Esophagus squamous epithelium (tissue), 5 donors: ENCODE measurements around the gene LAMA3. TPM values are rescaled to one million over a fixed set of nuclear protein-coding genes. Genes with fewer than 3 reads are reported as not detected.

ENCODE experiments used
- DNase-seq: peaks from one replicate; lab custom pipeline; 2025; lab: John Stamatoyannopoulos, UW
- H3K27ac ChIP-seq, 4 donors: fragments of 200-600 bp; sonication (generic); one replicate each; pipeline ENCODE4 v1.5.1; 2016 to 2019; ENCODE audit warnings: mild to moderate bottlenecking in 1 of 4
- H3K27me3 ChIP-seq, 4 donors: fragments of 200-600 bp; sonication (generic); 1 replicate in 3 of 4; 2 replicates in 1 of 4; pipeline versions ENCODE4 v1.5.1 to v1.6.0; 2017 to 2021; ENCODE audit warnings: antibody characterized with exemption in 1 of 4
- H3K36me3 ChIP-seq, 3 donors: fragments of 200-600 bp; sonication (generic); one replicate each; pipeline ENCODE4 v1.5.1; 2016 to 2019
- H3K4me1 ChIP-seq, 3 donors: fragments of 200-600 bp; sonication (generic); one replicate each; pipeline ENCODE4 v1.5.1; 2017 to 2019
- H3K4me3 ChIP-seq, 4 donors: fragments of 200-600 bp; sonication (generic); 1 replicate in 3 of 4; 2 replicates in 1 of 4; pipeline ENCODE4 v1.5.1; 2016 to 2019; ENCODE audit warnings: mild to moderate bottlenecking in 2 of 4, moderate library complexity in 1 of 4
- H3K9me3 ChIP-seq, 3 donors: fragments of 200-600 bp; sonication (generic); one replicate each; pipeline ENCODE4 v1.5.1; 2016 to 2019
- CTCF ChIP-seq, 6 experiments: fragments of 450-650 bp in 4 of 6; fragments of 200-600 bp in 2 of 6; sonication (generic) in 2 of 6; IDR thresholded peaks; one replicate each; pipeline ENCODE4 v1.5.1; 2016 to 2019; ENCODE audit warnings: antibody characterized with exemption in 6 of 6, mild to moderate bottlenecking in 4 of 6, moderate library complexity in 4 of 6
- POLR2A ChIP-seq, 4 donors: fragments of 450-650 bp; IDR thresholded peaks; one replicate each; pipeline ENCODE4 v1.6.1; 2017; ENCODE audit warnings: antibody characterized with exemption in 4 of 4, mild to moderate bottlenecking in 4 of 4, moderate library complexity in 3 of 4
- WGBS, 2 donors: methylation state at CpG; one replicate each; pipeline ENCODE4 v1.1.5; 2018; 5-methylcytosine and 5-hydroxymethylcytosine counted together
- intact Hi-C: fragments of 100-400 bp; cut with DNase I; formaldehyde crosslinking; loops from one replicate; pipeline ENCODE4 v1.15.0; 2022
- total RNA-seq, 4 donors: library from RNA; depleted of rRNA; stranded (reverse); fragments of >200 nt; gene quantifications; one replicate each; pipeline ENCODE4 v1.1.0, GENCODE V29; 2016
- donor health status: DM: yes; HTN: yes; CAD: no.

Gene LAMA3
- total RNA-seq, 4 donors from 2014 or later: 28.7 to 81.3 (median 44.8) TPM

GRCh38 chr18:23992089-23992940 is 303.1 kb downstream of the LAMA3 start:
- Histone ChIP-seq H3K27ac (peak overlapping the region; percentile 29 to 73 (median 50)), H3K27me3 (no peaks in the 10 kb centered on the region), H3K4me3 (no peak overlapping the region), H3K9me3 (no peaks in the 10 kb centered on the region), H3K4me1 (peaks cover 0 to 37% (median 15%) of the 10 kb centered on the region in 3 donors), H3K36me3 (no peaks in the 10 kb centered on the region)
- WGBS, 2 donors: 35 to 48% methylated on average over 7 of the region's 7 CpGs
- TF ChIP-seq CTCF (IDR thresholded peaks at IDR 0.05): no peak
- peak in 1 of 4 donors; percentile 52 for TF ChIP-seq POLR2A (IDR thresholded peaks at IDR 0.05)
- DNase-seq: no peak
- intact Hi-C loops: no loop called here

GRCh38 chr18:23992941-23993280 is 303.7 kb downstream of the LAMA3 start:
- Histone ChIP-seq H3K36me3 (no peaks in the 10 kb centered on the region), H3K27ac (peak overlapping the region; percentile 29 to 73 (median 50)), H3K4me1 (peaks cover 3 to 41% (median 15%) of the 10 kb centered on the region in 3 donors), H3K9me3 (no peaks in the 10 kb centered on the region), H3K27me3 (no peaks in the 10 kb centered on the region), H3K4me3 (no peak overlapping the region)
- WGBS, 2 donors: 47 to 55% methylated on average over 2 of the region's 2 CpGs
- intact Hi-C loops: no loop called here
- no peak for DNase-seq
- TF ChIP-seq CTCF (IDR thresholded peaks at IDR 0.05) (no peak), POLR2A (IDR thresholded peaks at IDR 0.05) (no peak)

GRCh38 chr18:23994361-23994902 is 305.2 kb downstream of the LAMA3 start:
- 8 to 20% methylated on average over 8 of the region's 9 CpGs for WGBS, 2 donors
- DNase-seq: no peak
- intact Hi-C loops: no loop called here

GRCh38 chr18:23995180-23995579 is 305.9 kb downstream of the LAMA3 start:
- peak overlapping the region in 3 of 4 donors; percentile 18 to 73 (median 62) for H3K27ac ChIP-seq
- H3K4me1 ChIP-seq: peaks cover 14 to 57% (median 18%) of the 10 kb centered on the region in 3 donors
- no peaks in the 10 kb centered on the region for H3K27me3 ChIP-seq
- no peak for TF ChIP-seq POLR2A (IDR thresholded peaks at IDR 0.05)
- no peak for TF ChIP-seq CTCF (IDR thresholded peaks at IDR 0.05)
- intact Hi-C loops: no loop called here
- H3K4me3 ChIP-seq: no peak overlapping the region
- WGBS, 2 donors: 91% methylated on average over 8 to 13 of the region's 13 CpGs
- no peak for DNase-seq
- H3K36me3 ChIP-seq: no peaks in the 10 kb centered on the region
- H3K9me3 ChIP-seq: no peaks in the 10 kb centered on the region

More at GRCh38 chr18:23994361-23994902, 305.2 kb downstream of the LAMA3 start:
- Histone ChIP-seq H3K9me3 (no peaks in the 10 kb centered on the region), H3K36me3 (no peaks in the 10 kb centered on the region), H3K4me1 (peaks cover 14 to 55% (median 18%) of the 10 kb centered on the region in 3 donors), H3K4me3 (peak overlapping the region in 1 of 4 donors; percentile 29), H3K27ac (peak overlapping the region in 3 of 4 donors; percentile 62 to 74 (median 73)), H3K27me3 (no peaks in the 10 kb centered on the region)
- TF ChIP-seq POLR2A (IDR thresholded peaks at IDR 0.05) (no peak), CTCF (IDR thresholded peaks at IDR 0.05) (no peak)

- H3K27me3 ChIP-seq: no peaks in the 10 kb centered on the region
- no peaks in the 10 kb centered on the region for H3K9me3 ChIP-seq
- intact Hi-C loops: no loop called here
- no peak overlapping the region for H3K4me3 ChIP-seq
- H3K27ac ChIP-seq: peak overlapping the region in 1 of 4 donors; percentile 66
- DNase-seq: no peak
- no peaks in the 10 kb centered on the region for H3K36me3 ChIP-seq
- TF ChIP-seq CTCF (IDR thresholded peaks at IDR 0.05): no peak
- no peak for TF ChIP-seq POLR2A (IDR thresholded peaks at IDR 0.05)
- peaks cover 10 to 44% (median 14%) of the 10 kb centered on the region in 3 donors for H3K4me1 ChIP-seq
- 83 to 100% methylated on average over 2 of the region's 2 CpGs for WGBS, 2 donors
Observed at GRCh38 chr18:23998018-23998417, 308.8 kb downstream of the LAMA3 start.
